H1 (cell line): ENCODE results near the gene SLC2A8. TPM values are rescaled to one million over a fixed set of nuclear protein-coding genes. Genes with fewer than 3 reads are reported as not detected.
A peak's percentile ranks its signal among the peaks of the same experiment; 100 is the strongest.

Source experiments
- CTCF ChIA-PET: fragments of 300-600 bp; sonication (Branson Sonifier 250); formaldehyde crosslinking; loops from one replicate; lab custom pipeline; 2021; ENCODE audit not compliant: partially characterized antibody; lab: Charles Lee
- POLR2A ChIA-PET: fragments of 300-600 bp; sonication (Branson Sonifier 250); formaldehyde crosslinking; loops from one replicate; lab custom pipeline; 2021; ENCODE audit warnings: inconsistent platforms; ENCODE audit not compliant: partially characterized antibody; lab: Charles Lee
- DNase-seq, 2 experiments: peaks; one replicate each; pipeline versions ENCODE4 v3.0.0 to v3.0.0-alpha.2; 2010 to 2022; ENCODE audit warnings: low spot score in 2 of 2, low read depth in 1 of 2, mixed read lengths in 1 of 2
- FAIRE-seq: peaks from 2 replicates; lab custom pipeline; 2011; peaks lifted over from hg19 to GRCh38; lab: Jason Lieb, UNC
- H2AFZ ChIP-seq: 2 replicates; pipeline ENCODE4 v1.8.1; 2012; ENCODE audit warnings: low read length, inconsistent platforms
- H2AK5ac ChIP-seq: 2 replicates; pipeline ENCODE4 v1.6.1; 2013; ENCODE audit warnings: low read depth, low read length
- H2BK120ac ChIP-seq: replicated peaks from 2 replicates; pipeline ENCODE3; 2013; ENCODE audit warnings: low read depth, low read length, inconsistent platforms
- H2BK12ac ChIP-seq: 2 replicates; pipeline ENCODE4 v1.6.1; 2013; ENCODE audit warnings: low read depth, low read length
- H2BK15ac ChIP-seq: 2 replicates; pipeline ENCODE4 v1.6.1; 2013; ENCODE audit warnings: low read length
- H2BK20ac ChIP-seq: 2 replicates; pipeline ENCODE4 v1.6.1; 2013; ENCODE audit warnings: low read length
- H2BK5ac ChIP-seq: 2 replicates; pipeline ENCODE4 v1.6.1; 2013; ENCODE audit warnings: low read depth, low read length
- H3K14ac ChIP-seq: 2 replicates; pipeline ENCODE4 v1.6.1; 2013; ENCODE audit warnings: inconsistent platforms; ENCODE audit not compliant: insufficient read length
- H3K18ac ChIP-seq: 2 replicates; pipeline ENCODE4 v1.6.1; 2013; ENCODE audit warnings: low read length; ENCODE audit errors: extremely low read depth
- H3K23ac ChIP-seq: 2 replicates; pipeline ENCODE4 v1.6.1; 2013; ENCODE audit warnings: inconsistent platforms; ENCODE audit not compliant: insufficient read length
- H3K23me2 ChIP-seq: 2 replicates; pipeline ENCODE4 v1.6.1; 2013; ENCODE audit warnings: low read depth, low read length
- H3K27ac ChIP-seq: 2 replicates; pipeline ENCODE4 v1.6.1; 2011; ENCODE audit warnings: low read depth, low read length, inconsistent platforms
- H3K27me3 ChIP-seq, 4 experiments: replicated peaks in 1 of 4; 1 replicate in 1 of 4; 2 replicates in 3 of 4; pipeline versions ENCODE4 v1.6.1 to v1.8.1; 2011 to 2013; ENCODE audit warnings: low read length in 3 of 4, mild to moderate bottlenecking in 3 of 4, inconsistent platforms in 2 of 4, mixed read lengths in 2 of 4, moderate library complexity in 1 of 4; ENCODE audit not compliant: control insufficient read depth in 3 of 4, insufficient read depth in 3 of 4; ENCODE audit errors: extremely low read depth in 1 of 4
- H3K36me3 ChIP-seq, 4 experiments: 2 replicates each; pipeline versions ENCODE4 v1.6.1 to v1.8.1; 2011 to 2013; ENCODE audit warnings: mild to moderate bottlenecking in 4 of 4, low read length in 3 of 4, moderate library complexity in 2 of 4, control low read depth in 1 of 4, inconsistent platforms in 1 of 4; ENCODE audit not compliant: insufficient read depth in 4 of 4, control insufficient read depth in 2 of 4
- H3K4ac ChIP-seq: replicated peaks from 2 replicates; pipeline ENCODE3; 2013; ENCODE audit warnings: low read length, low read depth, mixed read lengths, inconsistent platforms; ENCODE audit not compliant: insufficient read length
- H3K4me1 ChIP-seq, 4 experiments: replicated peaks in 1 of 4; 1 replicate in 1 of 4; 2 replicates in 3 of 4; pipeline versions ENCODE4 v1.6.1 to v1.8.1; 2011 to 2013; ENCODE audit warnings: low read length in 3 of 4, inconsistent platforms in 2 of 4, mixed read lengths in 1 of 4; ENCODE audit not compliant: insufficient read depth in 4 of 4, control insufficient read depth in 3 of 4
- H3K4me2 ChIP-seq, 2 experiments: 2 replicates each; pipeline versions ENCODE4 v1.6.1 to v1.8.1; 2011 to 2013; ENCODE audit warnings: low read depth in 2 of 2, low read length in 2 of 2, control low read depth in 1 of 2, inconsistent platforms in 1 of 2, mild to moderate bottlenecking in 1 of 2; ENCODE audit not compliant: insufficient read depth in 1 of 2
- H3K4me3 ChIP-seq, 4 experiments: fragments of 200-600, 300-600 bp in 1 of 4; sonication (generic), shearing (Covaris generic), sonication (Bioruptor Twin) in 1 of 4; 2 replicates each; pipeline versions ENCODE4 v1.5.1 to v1.8.1; 2011 to 2016; ENCODE audit warnings: low read length in 4 of 4, low read depth in 3 of 4, control low read depth in 2 of 4, inconsistent platforms in 2 of 4, mild to moderate bottlenecking in 2 of 4, mixed read lengths in 1 of 4, moderate library complexity in 1 of 4; ENCODE audit not compliant: insufficient read depth in 2 of 4; ENCODE audit errors: extremely low read depth in 1 of 4
- H3K56ac ChIP-seq: replicated peaks from 2 replicates; pipeline ENCODE3; 2013; ENCODE audit warnings: low read depth, mild to moderate bottlenecking, mixed read lengths, low read length, inconsistent platforms; ENCODE audit not compliant: insufficient read length
- H3K79me1 ChIP-seq: 2 replicates; pipeline ENCODE4 v1.6.1; 2013; ENCODE audit warnings: low read depth, low read length, control low read depth
- H3K79me2 ChIP-seq, 2 experiments: 2 replicates each; pipeline versions ENCODE4 v1.6.1 to v1.8.1; 2012 to 2013; ENCODE audit warnings: low read length in 2 of 2, mild to moderate bottlenecking in 2 of 2, inconsistent platforms in 1 of 2; ENCODE audit not compliant: insufficient read depth in 2 of 2, control insufficient read depth in 1 of 2
- H3K9ac ChIP-seq, 4 experiments: replicated peaks in 1 of 4; 1 replicate in 1 of 4; 2 replicates in 3 of 4; pipeline versions ENCODE4 v1.6.1 to v1.8.1; 2011 to 2013; ENCODE audit warnings: low read depth in 3 of 4, low read length in 3 of 4, control low read depth in 2 of 4, mild to moderate bottlenecking in 2 of 4, moderate library complexity in 2 of 4, inconsistent platforms in 1 of 4; ENCODE audit errors: extremely low read depth in 1 of 4
- H3K9me3 ChIP-seq, 2 experiments: 2 replicates each; pipeline versions ENCODE4 v1.6.1 to v1.8.1; 2012 to 2013; ENCODE audit warnings: mild to moderate bottlenecking in 2 of 2, moderate library complexity in 2 of 2, control low read depth in 1 of 2, inconsistent platforms in 1 of 2, low read depth in 1 of 2, low read length in 1 of 2, mixed read lengths in 1 of 2; ENCODE audit not compliant: insufficient read depth in 2 of 2
- H4K20me1 ChIP-seq, 2 experiments: replicated peaks in 1 of 2; 2 replicates each; pipeline versions ENCODE3 to v1.8.1; 2011 to 2013; ENCODE audit warnings: inconsistent platforms in 2 of 2, low read length in 2 of 2, mild to moderate bottlenecking in 1 of 2; ENCODE audit not compliant: insufficient read depth in 2 of 2, control insufficient read depth in 1 of 2
- H4K5ac ChIP-seq: 2 replicates; pipeline ENCODE4 v1.6.1; 2013; ENCODE audit warnings: low read length, low read depth, mixed read lengths, inconsistent platforms; ENCODE audit not compliant: insufficient read length
- H4K8ac ChIP-seq: 2 replicates; pipeline ENCODE4 v1.8.0; 2013; ENCODE audit warnings: mild to moderate bottlenecking, moderate library complexity, low read length, inconsistent platforms; ENCODE audit not compliant: insufficient read depth; ENCODE audit errors: extremely low read depth
- H4K91ac ChIP-seq: replicated peaks from 2 replicates; pipeline ENCODE3; 2013; ENCODE audit warnings: low read length, mixed read lengths, inconsistent platforms; ENCODE audit not compliant: insufficient read length
- POLR2AphosphoS5 ChIP-seq: IDR thresholded peaks from 2 replicates; pipeline ENCODE4 v1.6.1; 2011; ENCODE audit warnings: low read depth, low read length
- SIN3A ChIP-seq, 2 experiments: IDR thresholded peaks in 1 of 2; conservative IDR thresholded peaks in 1 of 2; 2 replicates each; pipeline ENCODE4 v1.6.1; 2011 to 2012; ENCODE audit warnings: low read length in 2 of 2, improper control_type of control experiment in 1 of 2, low read depth in 1 of 2, mild to moderate bottlenecking in 1 of 2
- WGBS, 2 experiments: shearing (Covaris generic) in 1 of 2; methylation state at CpG; one replicate each; pipeline versions ENCODE4 v1.1.6 to v1.1.7; 2013 to 2015; ENCODE audit warnings: low lambda C conversion rate in 2 of 2, mixed read lengths in 2 of 2, inconsistent platforms in 1 of 2, low coverage in 1 of 2, missing lambda C conversion rate in 1 of 2; ENCODE audit not compliant: insufficient replicate concordance in 2 of 2, insufficient coverage in 1 of 2, insufficient read length in 1 of 2; ENCODE audit errors: extremely low coverage in 1 of 2, missing lambda C conversion rate in 1 of 2; 5-methylcytosine and 5-hydroxymethylcytosine counted together
- polyA plus RNA-seq, 7 experiments: library from polyadenylated mRNA; depleted of rRNA in 3 of 7; stranded (reverse) in 5 of 7; unstranded in 2 of 7; fragments of >200 nt in 5 of 7; fragments of 200-250 nt in 2 of 7; gene quantifications; 1 replicate in 5 of 7; 2 replicates in 1 of 7; 4 replicates in 1 of 7; pipeline versions ENCODE4 v1.2.1 to v1.2.3, GENCODE V29; 2011 to 2013; ENCODE audit warnings: missing spikeins in 2 of 7, mixed read lengths in 2 of 7
- total RNA-seq: library from RNA; stranded (reverse); fragmentation: NEBNext Ultra II Directional; extraction: Animal tissue kit (Norgen Biotek cat#: 25700); gene quantifications from 2 replicates; pipeline ENCODE4 v1.2.1, GENCODE V29; 2021

Gene SLC2A8
- total and polyA plus RNA-seq, 2 of the 8 experiments (the other 6 are each of a cell fraction or from before 2014, with no cell fraction given) = 24.6 to 36.4 TPM

GRCh38 chr9:127398275-127398647 is 1.3 kb downstream of the SLC2A8 start:
- WGBS, 2 experiments = 44% methylated on average over 5 of the region's 5 CpGs; no CpG with 5 or more reads in 1 of the 2 experiments
- Histone ChIP-seq H2AFZ (no peak overlapping the region), H4K20me1 (peaks cover 10 to 14% of the 10 kb centered on the region in 2 experiments), H2BK5ac (no peak overlapping the region), H3K23me2 (peaks cover 14% of the 10 kb centered on the region), H3K56ac (no peak overlapping the region), H2AK5ac (no peak overlapping the region), H3K27ac (no peak overlapping the region), H3K4me2 (peak overlapping the region; percentile 58 to 95), H3K4me1 (peaks cover 0 to 15% (median 6%) of the 10 kb centered on the region in 4 experiments; a peak in 6 of 7 replicates), H3K23ac (no peak overlapping the region), H3K27me3 (peaks cover 0 to 6% (median 0%) of the 10 kb centered on the region in 4 experiments; a peak in 3 of 7 replicates), H3K14ac (no peak overlapping the region), H2BK120ac (no peak overlapping the region), H3K4me3 (peak overlapping the region; percentile 68 to 90 (median 80)), H2BK20ac (no peak overlapping the region), H3K9ac (peak overlapping the region in 3 of 4 experiments; percentile 38 to 51 (median 45); a peak in 4 of 7 replicates), H4K8ac (no peak overlapping the region; the same call in 1 of the 2 replicates), H2BK15ac (no peak overlapping the region; the same call in 1 of the 2 replicates), H4K91ac (no peak overlapping the region), H4K5ac (no peak overlapping the region), H2BK12ac (no peak overlapping the region), H3K36me3 (peaks cover 0 to 5% (median 0%) of the 10 kb centered on the region in 4 experiments; a peak in 3 of 8 replicates), H3K9me3 (no peaks in the 10 kb centered on the region), H3K79me1 (peaks cover 3% of the 10 kb centered on the region), H3K79me2 (peaks cover 0 to 15% of the 10 kb centered on the region in 2 experiments; a peak in 1 of 4 replicates), H3K18ac (peak overlapping the region; percentile 19; the same call in 1 of the 2 replicates), H3K4ac (no peak overlapping the region)
- no peak for FAIRE-seq
- ChIA-PET POLR2A (interaction anchor here (1.3 to 3.5 kb wide), 6 partner anchors 12 to 174 kb away, joined by 4 to 24 read pairs (median 4); partner anchors contain the start of genes LRSAM1 and RPL12), CTCF (interaction anchor here (1.0 to 4.8 kb wide), 15 partner anchors 9 to 458 kb away, joined by 3 to 21 read pairs (median 4); no protein-coding TSS in a partner anchor)
- DNase-seq = no peak
- TF ChIP-seq POLR2AphosphoS5 (no peak), SIN3A (conservative IDR thresholded peaks at IDR 0.05 in 1 of 2, IDR thresholded peaks at IDR 0.05 in 1 of 2; ENCODE audit: low read depth in 1 of 2, low read length in 2 of 2) (0 out of 4 replicates have a peak, but pooled peaks of 1 of the 2 experiments have one; percentile 7)
